ENCODE measurements around the gene PLD5. TPM values are rescaled to one million over a fixed set of nuclear protein-coding genes. Genes with fewer than 3 reads are reported as not detected.

PLD5 gene
- total RNA-seq, 1 donor from 2014 or later = not detected

- CTCF ChIA-PET = no interaction called here
- no peak overlapping the region for H3K4me3 Mint-ChIP-seq
- intact Hi-C loops (cut with micrococcal nuclease) = no loop called here
- H3K27ac Mint-ChIP-seq = no peak overlapping the region
- no peaks in the 10 kb centered on the region for H3K9me3 Mint-ChIP-seq
- ATAC-seq (ENCODE audit: low read depth) (no peak), DNase-seq (no peak)
- no peaks in the 10 kb centered on the region for H3K36me3 Mint-ChIP-seq (ENCODE audit: low read depth)
- no peaks in the 10 kb centered on the region for H3K4me1 Mint-ChIP-seq
- H3K27me3 Mint-ChIP-seq = peaks cover 9% of the 10 kb centered on the region
- TF ChIP-seq, protein P1, sequence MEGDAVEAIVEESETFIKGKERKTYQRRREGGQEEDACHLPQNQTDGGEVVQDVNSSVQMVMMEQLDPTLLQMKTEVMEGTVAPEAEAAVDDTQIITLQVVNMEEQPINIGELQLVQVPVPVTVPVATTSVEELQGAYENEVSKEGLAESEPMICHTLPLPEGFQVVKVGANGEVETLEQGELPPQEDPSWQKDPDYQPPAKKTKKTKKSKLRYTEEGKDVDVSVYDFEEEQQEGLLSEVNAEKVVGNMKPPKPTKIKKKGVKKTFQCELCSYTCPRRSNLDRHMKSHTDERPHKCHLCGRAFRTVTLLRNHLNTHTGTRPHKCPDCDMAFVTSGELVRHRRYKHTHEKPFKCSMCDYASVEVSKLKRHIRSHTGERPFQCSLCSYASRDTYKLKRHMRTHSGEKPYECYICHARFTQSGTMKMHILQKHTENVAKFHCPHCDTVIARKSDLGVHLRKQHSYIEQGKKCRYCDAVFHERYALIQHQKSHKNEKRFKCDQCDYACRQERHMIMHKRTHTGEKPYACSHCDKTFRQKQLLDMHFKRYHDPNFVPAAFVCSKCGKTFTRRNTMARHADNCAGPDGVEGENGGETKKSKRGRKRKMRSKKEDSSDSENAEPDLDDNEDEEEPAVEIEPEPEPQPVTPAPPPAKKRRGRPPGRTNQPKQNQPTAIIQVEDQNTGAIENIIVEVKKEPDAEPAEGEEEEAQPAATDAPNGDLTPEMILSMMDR (IDR thresholded peaks at IDR 0.05) = no peak
- POLR2A ChIA-PET = no interaction called here
Measured at GRCh38 chr1:242162140-242162539, 362.4 kb downstream of the PLD5 start.

GRCh38 chr1:242147096-242147976 is 377.2 kb downstream of the PLD5 start:
- TF ChIP-seq, protein P1 (IDR thresholded peaks at IDR 0.05) = no peak
- ChIA-PET CTCF (no interaction called here), POLR2A (no interaction called here)
- Mint-ChIP-seq H3K4me1 (peaks cover 2% of the 10 kb centered on the region), H3K27ac (no peak overlapping the region), H3K4me3 (no peak overlapping the region), H3K9me3 (peaks cover 6% of the 10 kb centered on the region), H3K36me3 (ENCODE audit: low read depth) (no peaks in the 10 kb centered on the region), H3K27me3 (peaks cover 3% of the 10 kb centered on the region)
- DNase-seq (no peak), ATAC-seq (ENCODE audit: low read depth) (no peak)
- intact Hi-C loops (cut with micrococcal nuclease) = no loop called here

- ChIA-PET CTCF (no interaction called here), POLR2A (no interaction called here)
- DNase-seq = no peak
- H3K36me3 Mint-ChIP-seq (ENCODE audit: low read depth) = no peaks in the 10 kb centered on the region
- H3K4me3 Mint-ChIP-seq = no peak overlapping the region
- TF ChIP-seq, protein P1 (IDR thresholded peaks at IDR 0.05) = no peak
- no peak for ATAC-seq (ENCODE audit: low read depth)
- no peak overlapping the region for H3K27ac Mint-ChIP-seq
- peaks cover 3% of the 10 kb centered on the region for H3K27me3 Mint-ChIP-seq
- H3K4me1 Mint-ChIP-seq = peaks cover 2% of the 10 kb centered on the region
- H3K9me3 Mint-ChIP-seq = peaks cover 6% of the 10 kb centered on the region
- intact Hi-C loops (cut with micrococcal nuclease) = no loop called here
Measured at GRCh38 chr1:242146652-242147051, 377.8 kb downstream of the PLD5 start.

- H3K9me3 Mint-ChIP-seq = no peaks in the 10 kb centered on the region
- H3K27ac Mint-ChIP-seq = no peak overlapping the region
- DNase-seq = no peak
- H3K4me1 Mint-ChIP-seq = no peaks in the 10 kb centered on the region
- no peak for ATAC-seq (ENCODE audit: low read depth)
- intact Hi-C loops (cut with micrococcal nuclease) = no loop called here
- no peak overlapping the region for H3K4me3 Mint-ChIP-seq
- POLR2A ChIA-PET = no interaction called here
- CTCF ChIA-PET = no interaction called here
- H3K27me3 Mint-ChIP-seq = no peaks in the 10 kb centered on the region
- H3K36me3 Mint-ChIP-seq (ENCODE audit: low read depth) = no peaks in the 10 kb centered on the region
- TF ChIP-seq, protein P1 (IDR thresholded peaks at IDR 0.05) = no peak
Measured at GRCh38 chr1:242140836-242141235, 383.7 kb downstream of the PLD5 start.

DNA sequence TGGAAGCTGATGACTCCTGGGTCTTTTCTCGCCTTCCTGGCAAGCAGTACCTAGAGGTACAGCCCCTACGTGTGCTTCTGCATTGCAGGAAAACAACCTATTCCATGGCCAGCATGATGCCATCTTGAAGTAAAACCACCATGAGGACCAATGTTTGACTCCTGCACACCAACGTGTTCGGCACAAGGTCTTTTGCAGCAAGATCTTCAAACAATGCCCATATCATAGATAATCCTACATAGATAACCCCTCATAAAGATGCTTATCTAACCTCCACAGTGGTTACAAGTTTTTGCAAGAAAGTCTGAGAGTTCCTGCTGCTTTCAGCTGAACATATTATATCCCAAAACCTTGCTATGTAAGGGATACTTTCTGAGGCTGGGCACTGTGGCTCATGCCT is 384.5 kb downstream of the PLD5 start:
- intact Hi-C loops (cut with micrococcal nuclease) = no loop called here
- ChIA-PET POLR2A (no interaction called here), CTCF (no interaction called here)
- ATAC-seq (ENCODE audit: low read depth) (no peak), DNase-seq (no peak)
- no peak overlapping the region for H3K4me3 Mint-ChIP-seq
- TF ChIP-seq, protein P1 (IDR thresholded peaks at IDR 0.05) = no peak
- no peaks in the 10 kb centered on the region for H3K27me3 Mint-ChIP-seq
- H3K36me3 Mint-ChIP-seq (ENCODE audit: low read depth) = no peaks in the 10 kb centered on the region
- H3K9me3 Mint-ChIP-seq = no peaks in the 10 kb centered on the region
- H3K27ac Mint-ChIP-seq = no peak overlapping the region
- H3K4me1 Mint-ChIP-seq = no peaks in the 10 kb centered on the region

All from activated B cell treated with CpG ODN at 0.5 μM for 24 hours (primary cell).